ENCODE data around the gene DUXA.
"Not testable (repeated sequence)": the region's sequence is repeated elsewhere in the genome, so short reads cannot be mapped to it uniquely, and the experiment has no call there.

Gene DUXA

DNA sequence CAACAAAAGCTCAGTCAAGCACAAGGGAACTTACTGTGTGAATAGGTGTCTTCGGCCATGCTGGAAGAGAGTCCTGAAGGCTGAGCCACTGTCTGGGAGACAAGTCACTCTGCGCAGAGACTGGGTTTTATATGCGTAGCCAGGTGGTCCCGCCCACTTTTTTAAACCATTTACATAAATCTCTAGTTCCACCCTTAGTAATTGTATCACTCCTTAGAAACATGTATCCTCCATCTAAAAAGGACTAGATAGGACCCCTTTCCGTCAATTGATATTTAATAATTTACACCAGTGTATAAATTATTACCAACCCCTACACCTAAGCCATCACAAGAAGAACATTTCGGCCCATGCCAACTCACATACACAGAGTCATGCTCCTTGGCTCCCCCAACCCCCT lies at the start of gene DUXA:
TSS of gene DUXA (minus strand) at position 101 of the 400 bp plus-strand sequence. CDS start at position 59, 42 bp downstream.
- DNase-seq, result no peak
- in situ Hi-C loops (cut with MboI; ENCODE audit: low pct_unique_long_range_greater_than_20kb, low sequenced_read_pairs), result no loop called here

DNA sequence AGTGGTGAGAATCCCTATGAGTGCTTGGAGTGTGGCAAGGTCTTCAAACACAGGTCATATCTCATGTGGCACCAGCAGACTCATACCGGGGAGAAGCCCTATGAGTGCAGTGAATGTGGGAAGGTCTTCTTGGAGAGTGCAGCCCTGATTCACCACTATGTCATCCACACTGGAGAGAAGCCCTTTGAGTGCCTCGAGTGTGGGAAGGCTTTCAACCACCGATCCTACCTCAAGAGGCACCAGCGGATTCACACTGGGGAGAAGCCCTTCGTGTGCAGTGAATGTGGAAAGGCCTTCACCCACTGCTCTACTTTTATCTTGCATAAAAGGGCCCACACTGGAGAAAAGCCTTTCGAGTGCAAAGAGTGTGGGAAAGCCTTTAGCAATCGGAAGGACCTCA lies 44.8 kb upstream of the DUXA start:
- DNase-seq, result no peak
- in situ Hi-C loops (cut with MboI; ENCODE audit: low pct_unique_long_range_greater_than_20kb, low sequenced_read_pairs), result no loop called here

DNA sequence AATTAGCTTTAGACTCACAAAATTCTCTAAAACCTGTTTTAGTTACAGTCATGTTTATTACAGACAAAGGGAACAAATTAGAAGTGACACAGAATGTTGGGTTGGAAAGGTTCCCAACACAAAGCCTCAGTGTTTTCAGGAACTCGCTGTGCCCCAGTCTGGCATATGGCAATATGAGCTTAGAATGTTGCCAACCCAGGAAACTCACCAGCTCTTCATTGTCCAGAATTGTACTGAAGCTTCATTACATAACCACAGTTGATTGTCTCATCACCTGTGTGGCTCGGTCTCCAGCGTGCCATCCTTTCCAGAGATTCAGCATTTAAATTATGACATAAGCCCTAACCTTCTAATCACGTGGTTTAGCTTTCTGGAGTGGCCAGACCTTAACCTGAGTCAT lies 43.1 kb upstream of the DUXA start:
- in situ Hi-C loops (cut with MboI; ENCODE audit: low pct_unique_long_range_greater_than_20kb, low sequenced_read_pairs), result no loop called here
- DNase-seq, result no peak

DNA sequence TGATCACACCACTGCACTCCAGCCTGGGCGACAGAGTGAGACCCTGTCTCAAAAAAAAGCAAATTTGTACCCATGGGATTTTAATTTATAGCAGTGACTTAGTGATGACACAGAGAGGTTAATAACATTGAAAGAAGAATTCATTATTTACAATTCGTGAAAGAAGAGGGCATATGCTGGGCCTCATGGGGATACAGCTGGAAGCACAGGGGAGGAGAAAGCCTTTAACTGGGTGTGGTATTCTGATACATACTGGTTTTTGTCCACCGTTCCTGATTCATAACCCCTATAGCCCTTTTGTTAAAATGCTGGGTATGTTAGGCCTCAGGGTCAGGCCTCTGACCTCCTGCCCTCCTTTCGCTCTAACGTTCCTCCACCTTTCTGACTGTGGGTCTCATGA lies 34.9 kb upstream of the DUXA start:
- in situ Hi-C loops (cut with MboI; ENCODE audit: low pct_unique_long_range_greater_than_20kb, low sequenced_read_pairs), result no loop called here
- no peak for DNase-seq

DNA sequence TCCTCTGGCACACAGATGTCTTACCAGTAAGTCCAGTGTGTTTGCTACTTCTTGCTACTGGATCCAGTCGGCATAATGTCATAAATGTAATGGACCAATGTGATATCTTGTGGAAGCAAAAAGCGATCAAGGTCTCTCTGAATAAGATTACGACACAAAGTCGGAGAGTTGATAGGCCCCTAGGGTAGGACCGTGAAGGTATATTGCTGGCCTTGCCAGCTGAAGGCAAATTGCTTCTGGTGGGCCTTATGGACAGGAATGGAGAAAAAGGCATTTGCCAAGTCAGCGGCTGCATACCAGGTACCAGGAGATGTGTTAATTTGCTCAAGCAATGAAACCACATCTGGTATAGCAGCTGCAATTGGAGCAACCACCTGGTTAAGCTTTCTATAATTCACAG lies 30.6 kb upstream of the DUXA start:
- in situ Hi-C loops (cut with MboI; ENCODE audit: low pct_unique_long_range_greater_than_20kb, low sequenced_read_pairs); DNase-seq: not testable (repeated sequence)

DNA sequence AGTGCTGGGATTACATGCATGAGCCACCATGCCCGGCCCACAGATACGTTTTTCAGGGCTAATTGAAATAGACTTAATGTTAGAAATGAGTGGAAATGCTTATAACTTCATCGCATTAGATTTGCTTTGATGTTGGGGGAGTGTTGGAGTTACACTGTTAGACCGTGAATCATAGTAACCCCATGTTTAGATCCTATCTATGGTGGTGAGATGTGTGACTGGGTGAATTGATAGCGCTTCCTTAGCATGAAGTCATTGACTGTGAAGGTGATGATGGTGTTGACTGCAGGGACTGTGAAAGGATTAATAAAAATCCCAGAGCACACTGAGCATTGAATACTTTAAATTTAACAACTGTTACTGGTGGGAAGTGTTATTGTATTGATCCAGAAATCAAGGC lies 25.7 kb upstream of the DUXA start:
- no peak for DNase-seq
- in situ Hi-C loops (cut with MboI; ENCODE audit: low pct_unique_long_range_greater_than_20kb, low sequenced_read_pairs), result no loop called here

DNA sequence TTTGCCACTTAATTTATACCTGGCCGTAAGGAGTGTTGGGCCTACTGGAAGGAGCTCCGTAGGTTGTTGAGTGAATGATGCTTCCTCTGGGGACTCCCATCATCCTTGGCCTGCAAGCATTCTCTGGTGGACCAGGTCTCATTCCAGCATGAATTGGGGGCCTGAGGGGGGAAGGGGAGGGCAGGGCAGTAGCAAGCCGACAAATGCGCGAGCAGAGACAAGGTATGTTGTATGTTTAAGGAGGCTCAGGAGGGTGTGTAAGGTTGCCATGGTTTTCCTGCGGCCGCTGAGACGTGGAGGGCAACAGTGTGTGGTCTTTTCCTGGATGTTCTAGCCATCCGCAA lies 24.8 kb upstream of the DUXA start:
- no peak for DNase-seq
- in situ Hi-C loops (cut with MboI; ENCODE audit: low pct_unique_long_range_greater_than_20kb, low sequenced_read_pairs), result no loop called here

DNA sequence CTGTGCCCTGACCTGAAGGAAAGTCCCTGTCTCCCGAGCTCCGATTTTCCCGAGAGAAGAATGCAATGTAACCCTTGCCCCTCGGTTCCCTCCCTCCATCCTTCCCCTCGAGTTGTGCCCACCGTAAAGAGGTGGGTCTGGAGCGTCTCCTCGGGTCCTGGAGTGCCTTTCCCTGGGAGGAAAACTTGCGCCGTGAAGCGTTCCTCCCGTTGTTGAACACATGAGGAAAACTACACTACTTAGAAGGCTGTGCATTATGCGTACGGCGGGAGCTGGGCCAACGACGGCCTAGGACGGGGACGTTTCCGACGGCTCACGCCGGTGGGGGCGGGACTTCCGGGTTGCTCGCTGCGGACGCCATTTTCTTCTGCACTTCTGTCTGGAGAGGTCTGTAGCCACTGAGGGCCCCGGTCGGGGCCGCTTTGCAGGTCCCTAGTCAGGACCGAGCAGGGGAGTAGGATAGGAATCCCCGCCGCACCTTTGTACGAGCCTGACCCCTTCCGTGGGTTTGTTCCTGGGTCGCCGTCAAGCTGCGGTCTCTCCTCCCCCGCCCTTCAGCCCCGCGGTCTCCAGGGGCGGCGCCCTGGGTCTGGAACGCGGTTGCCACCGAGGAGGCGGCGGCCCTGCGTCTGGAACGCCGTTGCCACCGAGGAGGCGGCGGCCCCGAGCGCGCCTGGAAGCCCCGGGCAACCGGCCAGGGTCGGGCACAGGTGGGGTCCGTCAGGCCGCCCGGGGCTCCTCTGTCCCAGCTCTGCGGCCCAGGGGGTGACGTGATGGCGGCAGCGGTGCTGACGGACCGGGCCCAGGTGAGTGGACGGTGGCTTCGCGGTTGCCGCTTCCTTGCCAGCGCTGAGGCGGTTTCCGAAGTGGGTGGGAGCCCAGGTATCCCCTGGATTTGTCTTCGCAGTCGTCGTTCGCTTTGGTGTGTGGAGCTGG lies 24.1 kb upstream of the DUXA start, which contains the start of gene ZNF264:
TSS of gene ZNF264 (plus strand) at position 360 of the 936 bp plus-strand sequence. CDS start at position 774, 414 bp downstream.
- no peak for DNase-seq
- in situ Hi-C loops (cut with MboI; ENCODE audit: low pct_unique_long_range_greater_than_20kb, low sequenced_read_pairs), result no loop called here

DNA sequence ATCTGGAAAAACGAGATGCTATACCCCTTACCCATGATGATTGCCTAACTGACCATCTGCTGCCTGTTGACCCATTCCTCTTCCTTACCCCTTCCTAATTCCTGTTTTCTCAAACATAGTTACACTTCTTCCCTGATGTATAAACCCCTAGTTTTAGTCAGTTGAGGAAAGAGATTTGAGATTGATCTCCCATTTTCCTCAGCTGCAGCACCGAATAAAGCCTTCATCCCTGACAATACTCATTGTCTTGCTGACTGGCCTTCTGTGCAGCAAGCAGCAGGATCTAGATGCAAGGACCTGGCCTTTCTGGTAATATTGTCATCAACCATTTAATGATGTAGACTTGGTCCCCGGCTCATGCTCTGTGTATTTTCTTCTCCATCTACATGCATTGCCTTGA lies 23.0 kb upstream of the DUXA start:
- in situ Hi-C loops (cut with MboI; ENCODE audit: low pct_unique_long_range_greater_than_20kb, low sequenced_read_pairs), result no loop called here
- no peak for DNase-seq

DNA sequence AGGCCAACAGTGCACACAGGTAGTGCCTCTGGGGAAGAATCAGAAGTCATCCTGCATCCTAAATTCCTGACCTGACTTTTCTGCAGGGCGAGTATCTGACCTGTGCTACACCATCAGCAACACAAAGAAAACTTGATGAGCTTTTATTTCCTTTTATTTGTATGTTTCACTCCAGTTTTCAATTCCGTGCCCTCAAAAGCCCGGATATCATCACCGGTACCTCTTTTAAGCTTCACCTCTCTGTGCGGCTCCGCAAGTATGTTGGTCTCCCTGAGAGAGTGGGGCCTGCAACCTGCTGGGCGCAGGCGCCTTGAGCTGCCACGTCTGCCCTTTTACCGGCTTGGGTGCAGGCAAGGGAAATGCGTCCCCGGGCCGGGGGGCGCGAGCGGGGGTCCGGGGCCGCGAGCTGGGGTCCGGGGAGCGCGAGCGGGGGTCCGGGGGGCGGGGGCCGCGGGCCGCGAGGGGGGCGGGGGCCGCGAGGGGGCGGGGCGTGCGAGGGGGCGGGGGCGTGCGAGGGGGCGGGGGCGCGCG lies 4.3 kb upstream of the DUXA start:
- DNase-seq, result no peak
- in situ Hi-C loops (cut with MboI; ENCODE audit: low pct_unique_long_range_greater_than_20kb, low sequenced_read_pairs), result no loop called here

DNA sequence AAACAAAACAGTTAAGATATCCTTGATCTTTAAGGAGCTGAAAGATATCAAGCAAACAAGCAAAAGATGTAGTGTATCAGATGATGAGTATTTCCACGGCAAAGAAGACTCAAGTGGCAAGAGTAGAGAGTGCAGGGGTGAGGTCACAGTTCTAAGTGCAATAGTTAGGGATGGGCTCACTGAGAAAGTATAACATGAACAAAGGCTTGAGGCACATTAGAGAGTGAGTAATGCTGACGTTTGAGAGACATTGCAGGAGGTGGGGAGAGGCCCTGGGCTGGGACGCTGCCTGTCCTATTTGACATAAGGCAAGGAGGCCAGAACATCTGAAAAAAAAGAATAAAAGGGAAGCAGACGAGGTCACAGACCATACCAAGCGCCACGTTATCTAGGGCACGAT lies 1.4 kb downstream of the DUXA start:
- in situ Hi-C loops (cut with MboI; ENCODE audit: low pct_unique_long_range_greater_than_20kb, low sequenced_read_pairs), result no loop called here
- no peak for DNase-seq

DNA sequence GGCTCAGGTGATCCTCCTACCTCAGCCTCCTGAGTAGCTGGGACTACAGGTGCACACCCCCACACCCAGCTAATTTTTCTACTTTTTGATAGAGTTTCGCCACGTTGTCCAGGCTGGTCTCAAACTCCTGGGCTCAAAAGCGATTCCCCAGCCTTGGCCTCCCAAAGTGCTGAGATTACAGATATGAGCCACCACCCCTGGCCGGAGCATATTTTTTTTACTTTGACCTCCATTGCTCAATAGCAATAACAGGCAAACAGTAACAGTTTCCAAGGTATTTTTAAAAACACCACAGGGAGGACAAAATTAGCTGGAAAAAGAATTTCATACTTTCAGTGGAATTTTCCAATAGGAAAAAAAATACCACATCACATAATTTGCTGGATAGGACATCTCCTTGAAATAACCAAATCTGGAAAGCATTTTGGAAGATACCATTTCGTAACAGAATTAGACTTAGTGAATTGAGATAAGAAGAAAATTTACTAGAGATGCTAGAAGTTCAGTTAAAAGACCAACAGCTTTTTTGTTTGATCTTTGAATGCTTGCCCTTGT lies 5.2 kb downstream of the DUXA start:
- no peak for DNase-seq
- in situ Hi-C loops (cut with MboI; ENCODE audit: low pct_unique_long_range_greater_than_20kb, low sequenced_read_pairs), result no loop called here

DNA sequence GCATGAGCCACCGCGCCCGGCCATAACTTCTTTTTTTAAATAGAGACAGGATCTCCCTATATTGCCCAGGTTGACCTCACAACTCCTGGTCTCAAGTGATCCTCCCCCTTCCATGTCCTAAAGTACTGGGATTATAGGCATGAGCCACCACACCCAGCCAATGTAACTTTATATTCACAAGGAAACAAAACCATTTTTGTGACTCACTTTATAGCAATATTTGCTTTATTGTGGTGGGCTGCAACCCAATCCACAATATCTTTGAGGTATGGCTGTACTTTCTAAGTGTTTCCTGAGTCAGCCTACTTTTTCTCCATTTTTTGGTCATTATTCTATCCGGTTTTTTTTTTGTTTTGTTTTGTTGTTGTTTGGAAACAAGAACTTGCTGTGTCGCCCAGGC lies 14.4 kb downstream of the DUXA start:
- in situ Hi-C loops (cut with MboI; ENCODE audit: low pct_unique_long_range_greater_than_20kb, low sequenced_read_pairs), result no loop called here
- no peak for DNase-seq

DNA sequence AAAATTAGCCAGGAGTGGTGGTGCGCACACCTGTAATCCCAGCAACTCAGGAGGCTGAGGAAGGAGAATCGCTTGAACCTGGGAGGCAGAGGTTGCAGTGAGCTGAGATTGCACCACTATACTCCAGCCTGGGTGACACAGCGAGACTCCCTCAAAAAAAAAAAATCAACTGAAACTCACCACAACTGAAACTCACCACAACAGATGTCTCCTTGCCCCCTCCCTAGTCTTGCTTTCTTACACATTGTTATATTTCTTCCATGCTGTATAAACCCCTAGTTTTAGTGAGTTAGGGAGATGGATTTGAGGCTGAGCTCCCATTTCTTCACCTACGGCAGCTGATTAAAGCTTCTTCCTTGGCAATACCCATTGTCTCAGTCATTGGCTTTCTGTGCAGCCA lies 25.6 kb downstream of the DUXA start:
- DNase-seq, result no peak
- in situ Hi-C loops (cut with MboI; ENCODE audit: low pct_unique_long_range_greater_than_20kb, low sequenced_read_pairs), result no loop called here

DNA sequence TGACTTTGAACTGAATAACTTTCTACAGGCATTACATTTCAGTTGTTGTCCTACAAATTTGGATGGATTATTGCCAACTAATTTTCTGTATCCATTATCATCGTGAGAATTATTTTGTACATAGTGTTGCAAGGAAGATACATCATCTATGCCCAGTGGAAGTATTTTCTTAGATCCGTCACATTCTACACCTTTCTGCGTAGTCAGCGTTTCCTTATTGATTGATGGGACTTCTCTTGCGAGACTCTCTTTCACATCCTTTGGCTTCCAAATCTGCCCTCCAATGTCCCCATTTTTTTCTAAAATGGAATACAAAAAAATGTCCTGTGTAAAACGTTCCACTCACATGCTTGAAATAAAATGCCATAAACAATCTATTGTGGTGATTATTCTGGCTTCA lies 31.5 kb downstream of the DUXA start:
- in situ Hi-C loops (cut with MboI; ENCODE audit: low pct_unique_long_range_greater_than_20kb, low sequenced_read_pairs), result no loop called here

DNA sequence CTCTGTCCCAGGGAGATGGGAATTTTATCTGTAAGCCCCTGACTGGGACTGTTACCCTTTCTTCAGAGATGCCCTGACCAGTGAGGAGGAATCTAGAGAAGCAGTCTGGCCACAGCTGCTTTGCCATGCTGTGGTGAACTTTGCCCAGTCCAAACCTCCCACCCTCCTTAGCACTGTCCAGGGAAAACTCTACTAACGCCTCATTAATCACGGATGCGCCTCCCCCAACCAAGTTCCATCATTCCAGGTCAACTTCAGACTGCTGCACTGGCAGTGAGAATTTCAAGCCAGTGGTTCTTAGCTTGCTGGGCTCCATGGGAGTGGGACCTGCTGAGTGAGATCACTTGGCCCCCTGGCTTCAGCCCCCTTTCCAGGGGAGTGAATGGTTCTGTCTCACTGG lies 39.9 kb downstream of the DUXA start:
- DNase-seq; in situ Hi-C loops (cut with MboI; ENCODE audit: low pct_unique_long_range_greater_than_20kb, low sequenced_read_pairs): not testable (repeated sequence)

More for the DNA sequence above, 31.5 kb downstream of the DUXA start:
- DNase-seq, result no peak

DNA sequence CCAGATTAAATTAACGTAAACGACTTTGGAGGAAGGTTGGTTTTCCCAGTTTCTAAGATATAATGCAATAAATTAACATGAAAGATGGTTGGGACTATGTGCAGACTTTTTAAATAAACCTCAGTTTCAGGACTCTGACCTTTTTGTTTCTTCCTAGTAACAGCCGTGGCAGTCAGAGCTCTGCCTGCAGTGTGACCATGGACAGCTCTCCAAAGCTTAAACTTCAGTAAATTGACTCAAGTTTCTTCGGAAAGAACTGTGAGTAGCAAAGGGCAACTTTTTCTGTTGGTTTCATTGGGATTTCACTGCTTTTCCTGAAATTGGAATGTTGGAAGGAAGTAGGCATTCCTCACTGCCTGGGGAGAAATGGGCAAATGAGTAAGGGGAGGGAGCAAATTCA lies 43.4 kb downstream of the DUXA start:
- no peak for DNase-seq
- in situ Hi-C loops (cut with MboI; ENCODE audit: low pct_unique_long_range_greater_than_20kb, low sequenced_read_pairs), result no loop called here

DNA sequence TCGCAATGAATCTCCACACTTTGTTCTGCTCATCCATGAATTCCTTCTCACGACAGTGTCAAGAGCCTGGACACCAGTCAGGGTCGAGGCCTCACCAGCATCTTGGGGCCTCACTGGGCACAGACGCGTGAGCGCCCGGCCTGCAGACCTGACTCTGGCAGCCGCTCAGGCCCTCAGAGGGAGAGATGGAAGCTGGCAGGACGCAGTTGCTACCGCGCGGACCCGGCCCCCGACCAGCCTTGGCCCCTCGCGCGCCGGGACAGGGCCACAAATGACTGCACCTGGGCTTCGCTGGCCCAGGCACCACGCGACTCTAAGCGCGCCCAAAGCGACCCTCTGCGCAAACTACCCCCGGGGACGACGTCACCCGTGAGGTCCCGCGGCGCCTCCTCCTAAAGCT lies 48.4 kb downstream of the DUXA start:
- in situ Hi-C loops (cut with MboI; ENCODE audit: low pct_unique_long_range_greater_than_20kb, low sequenced_read_pairs), result no loop called here
- no peak for DNase-seq

DNA sequence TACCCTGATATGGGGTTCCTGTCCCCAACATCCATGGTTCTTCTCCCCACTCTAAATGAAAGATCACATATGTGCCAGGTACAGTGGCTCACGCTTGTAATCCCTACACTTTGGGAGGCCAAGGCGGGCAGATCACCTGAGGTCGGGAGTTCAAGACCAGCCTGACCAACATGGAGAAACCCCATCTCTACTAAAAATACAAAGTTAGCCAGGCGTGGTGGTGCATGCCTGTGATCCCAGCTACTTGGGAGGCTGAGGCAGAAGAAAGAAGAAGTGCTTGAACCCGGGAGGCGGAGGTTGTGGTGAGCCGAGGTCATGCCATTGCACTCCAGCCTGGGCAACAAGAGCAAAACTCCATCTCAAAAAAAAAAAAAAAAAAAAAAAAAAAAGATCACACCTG lies 53.8 kb downstream of the DUXA start:
- DNase-seq; in situ Hi-C loops (cut with MboI; ENCODE audit: low pct_unique_long_range_greater_than_20kb, low sequenced_read_pairs): not testable (repeated sequence)

DNA sequence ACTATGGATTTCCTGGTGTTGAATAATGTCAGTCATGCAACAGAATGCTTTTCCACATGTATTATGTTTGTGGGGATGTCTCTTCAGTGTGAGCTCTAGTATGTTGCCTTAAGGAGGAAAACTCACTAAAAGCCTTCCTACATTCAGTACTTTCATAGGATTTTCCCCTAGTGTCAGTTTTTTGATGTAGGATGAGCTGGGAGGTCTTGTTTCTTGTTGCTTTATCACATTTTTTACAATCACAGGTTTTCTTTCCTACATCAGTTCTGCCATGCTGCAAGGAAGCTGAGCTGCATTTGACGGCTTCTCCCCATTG lies 56.0 kb downstream of the DUXA start:
- in situ Hi-C loops (cut with MboI; ENCODE audit: low pct_unique_long_range_greater_than_20kb, low sequenced_read_pairs), result no loop called here
- no peak for DNase-seq

Measured in KBM-7 (cell line).